Neutrophil (primary cell): Measurements from ENCODE around the gene PALM2AKAP2.

Experiments used
- H3K27ac ChIP-seq: fragments of 200-600 bp; sonication (generic); 2 replicates; pipeline ENCODE4 v1.5.1; 2016; ENCODE audit warnings: mild to moderate bottlenecking, moderate library complexity
- H3K27me3 ChIP-seq: fragments of 200-600 bp; sonication (generic); 2 replicates; pipeline ENCODE4 v1.6.0; 2016; ENCODE audit warnings: mild to moderate bottlenecking
- H3K36me3 ChIP-seq: fragments of 200-600 bp; sonication (generic); 2 replicates; pipeline ENCODE4 v1.5.1; 2017
- H3K4me1 ChIP-seq, 2 experiments: fragments of 200-600 bp in 1 of 2; sonication (generic) in 1 of 2; 1 replicate in 1 of 2; 2 replicates in 1 of 2; pipeline versions ENCODE4 v1.5.1 to v1.6.1; 2013 to 2016; ENCODE audit warnings: low read depth in 1 of 2, low read length in 1 of 2, mild to moderate bottlenecking in 1 of 2, moderate library complexity in 1 of 2; ENCODE audit not compliant: control insufficient read depth in 1 of 2, insufficient read depth in 1 of 2
- H3K4me3 ChIP-seq, 2 experiments: fragments of 200-600 bp in 1 of 2; sonication (generic) in 1 of 2; 1 replicate in 1 of 2; 2 replicates in 1 of 2; pipeline ENCODE4 v1.5.1; 2013 to 2016; ENCODE audit warnings: low read depth in 1 of 2, low read length in 1 of 2, mild to moderate bottlenecking in 1 of 2, moderate library complexity in 1 of 2
- H3K9me3 ChIP-seq: fragments of 200-600 bp; sonication (generic); 2 replicates; pipeline ENCODE4 v1.5.1; 2016
- TF ChIP-seq, protein P1 (sequence below): fragments of 200-600 bp; sonication (generic); IDR thresholded peaks from 2 replicates; pipeline ENCODE4 v1.5.1; 2016; ENCODE audit warnings: antibody characterized with exemption

The PALM2AKAP2 gene

DNA sequence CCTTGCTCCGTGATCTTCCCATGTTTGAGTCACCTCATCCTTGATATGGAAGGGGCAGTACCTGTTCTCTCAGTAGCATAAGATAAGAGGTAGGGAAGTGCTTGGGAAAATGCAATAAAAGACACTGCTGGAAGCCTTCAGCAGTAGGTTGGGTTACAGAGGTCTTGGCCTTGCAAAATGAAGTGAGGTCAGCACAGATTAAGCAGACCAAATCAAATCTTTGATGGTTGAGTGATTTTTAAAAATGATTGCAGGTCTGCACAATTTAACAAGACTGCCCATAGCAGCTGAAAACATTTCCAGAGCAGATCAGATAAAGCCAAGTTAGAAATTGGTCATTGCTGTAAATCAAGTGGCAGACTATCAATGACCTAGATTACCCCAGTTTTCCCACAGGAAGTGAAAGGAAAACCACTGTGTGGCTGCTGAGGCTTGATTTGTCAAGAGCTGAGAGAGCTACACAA lies 32.9 kb downstream of the PALM2AKAP2 start:
- no peaks in the 10 kb centered on the region for H3K9me3 ChIP-seq
- H3K36me3 ChIP-seq: no peaks in the 10 kb centered on the region
- H3K27me3 ChIP-seq: peaks cover 10% of the 10 kb centered on the region
- no peaks in the 10 kb centered on the region for H3K4me1 ChIP-seq
- no peak overlapping the region for H3K27ac ChIP-seq
- TF ChIP-seq, protein P1, sequence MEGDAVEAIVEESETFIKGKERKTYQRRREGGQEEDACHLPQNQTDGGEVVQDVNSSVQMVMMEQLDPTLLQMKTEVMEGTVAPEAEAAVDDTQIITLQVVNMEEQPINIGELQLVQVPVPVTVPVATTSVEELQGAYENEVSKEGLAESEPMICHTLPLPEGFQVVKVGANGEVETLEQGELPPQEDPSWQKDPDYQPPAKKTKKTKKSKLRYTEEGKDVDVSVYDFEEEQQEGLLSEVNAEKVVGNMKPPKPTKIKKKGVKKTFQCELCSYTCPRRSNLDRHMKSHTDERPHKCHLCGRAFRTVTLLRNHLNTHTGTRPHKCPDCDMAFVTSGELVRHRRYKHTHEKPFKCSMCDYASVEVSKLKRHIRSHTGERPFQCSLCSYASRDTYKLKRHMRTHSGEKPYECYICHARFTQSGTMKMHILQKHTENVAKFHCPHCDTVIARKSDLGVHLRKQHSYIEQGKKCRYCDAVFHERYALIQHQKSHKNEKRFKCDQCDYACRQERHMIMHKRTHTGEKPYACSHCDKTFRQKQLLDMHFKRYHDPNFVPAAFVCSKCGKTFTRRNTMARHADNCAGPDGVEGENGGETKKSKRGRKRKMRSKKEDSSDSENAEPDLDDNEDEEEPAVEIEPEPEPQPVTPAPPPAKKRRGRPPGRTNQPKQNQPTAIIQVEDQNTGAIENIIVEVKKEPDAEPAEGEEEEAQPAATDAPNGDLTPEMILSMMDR: no peak
- H3K4me3 ChIP-seq: no peak overlapping the region

DNA sequence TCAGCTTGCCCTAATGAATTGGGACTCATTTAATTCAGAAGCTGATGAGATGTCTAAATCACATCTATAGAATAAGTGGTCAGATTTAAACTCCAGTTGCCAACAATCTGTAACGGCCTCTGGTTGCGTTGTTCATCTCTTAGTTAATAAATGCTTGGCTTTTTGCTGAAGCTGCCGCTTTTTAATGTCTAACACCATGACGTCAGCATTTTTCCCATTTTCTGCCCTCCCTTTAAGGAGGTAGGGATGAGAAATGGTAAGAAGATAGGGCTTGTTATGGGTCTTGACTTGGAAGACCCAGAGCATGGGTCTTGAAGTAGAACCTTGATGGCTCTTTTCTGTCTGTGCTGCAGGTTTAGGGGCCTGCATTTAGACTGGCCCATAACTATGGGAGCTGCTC lies 33.3 kb downstream of the PALM2AKAP2 start:
- TF ChIP-seq, protein P1: no peak
- H3K9me3 ChIP-seq: no peaks in the 10 kb centered on the region

DNA sequence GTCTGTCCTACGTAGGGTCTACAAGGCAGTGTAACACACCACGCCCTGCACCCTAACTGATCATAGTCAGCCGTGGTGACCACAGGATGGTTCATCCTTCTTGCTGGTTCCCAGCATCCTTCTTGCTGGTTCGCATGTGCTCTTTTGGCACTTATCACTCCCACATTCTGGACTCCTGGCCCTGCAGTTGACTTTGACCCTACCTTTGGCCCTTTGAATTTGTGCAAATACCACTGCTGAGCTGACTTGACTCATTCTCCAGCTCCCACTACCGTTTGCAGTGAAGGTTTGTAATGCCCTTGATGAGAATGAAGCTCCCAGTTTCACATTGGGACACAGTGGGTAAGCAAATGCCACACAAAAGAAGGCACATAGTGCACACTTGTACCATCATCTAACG lies 33.8 kb downstream of the PALM2AKAP2 start:
- peaks cover 20% of the 10 kb centered on the region for H3K27me3 ChIP-seq
- no peak overlapping the region for H3K4me3 ChIP-seq
- H3K36me3 ChIP-seq: no peaks in the 10 kb centered on the region
- H3K4me1 ChIP-seq: no peaks in the 10 kb centered on the region
- no peaks in the 10 kb centered on the region for H3K9me3 ChIP-seq
- TF ChIP-seq, protein P1: no peak
- no peak overlapping the region for H3K27ac ChIP-seq

More for the DNA sequence above, 33.3 kb downstream of the PALM2AKAP2 start:
- Histone ChIP-seq H3K4me3 (no peak overlapping the region), H3K27ac (no peak overlapping the region), H3K4me1 (no peaks in the 10 kb centered on the region), H3K27me3 (peaks cover 14% of the 10 kb centered on the region), H3K36me3 (no peaks in the 10 kb centered on the region)

DNA sequence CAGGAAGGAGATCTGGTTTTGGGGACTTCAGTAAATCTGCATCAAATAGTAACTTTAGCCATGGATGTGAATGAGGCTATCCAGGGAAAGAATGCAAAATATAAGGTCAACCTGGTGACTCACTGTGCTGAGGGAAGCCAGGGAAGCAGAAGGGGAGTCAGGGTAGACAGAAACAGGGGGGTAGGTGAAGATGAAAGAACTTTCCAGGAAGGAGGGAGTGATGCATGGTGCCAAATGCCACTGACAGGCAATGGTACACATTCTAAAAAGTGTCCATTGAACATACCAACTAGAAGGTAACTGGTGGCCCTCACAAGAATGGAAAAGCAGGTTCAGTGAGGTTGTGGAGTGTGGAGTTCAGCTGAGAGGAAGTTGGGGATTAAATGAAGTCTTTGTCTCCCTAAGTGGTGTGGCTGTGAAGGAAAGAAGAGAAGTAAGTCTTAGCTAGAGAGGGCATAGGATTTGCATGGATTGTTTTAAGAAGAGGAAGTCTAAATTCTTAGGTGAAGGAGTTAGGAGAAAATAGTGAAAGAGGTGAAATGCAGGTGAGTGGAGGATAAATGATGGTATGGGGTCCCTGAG lies 35.5 kb downstream of the PALM2AKAP2 start:
- TF ChIP-seq, protein P1: no peak
- H3K27ac ChIP-seq: no peak overlapping the region
- H3K27me3 ChIP-seq: peaks cover 25% of the 10 kb centered on the region
- H3K4me1 ChIP-seq: no peaks in the 10 kb centered on the region
- H3K4me3 ChIP-seq: no peak overlapping the region
- no peaks in the 10 kb centered on the region for H3K9me3 ChIP-seq
- no peaks in the 10 kb centered on the region for H3K36me3 ChIP-seq

DNA sequence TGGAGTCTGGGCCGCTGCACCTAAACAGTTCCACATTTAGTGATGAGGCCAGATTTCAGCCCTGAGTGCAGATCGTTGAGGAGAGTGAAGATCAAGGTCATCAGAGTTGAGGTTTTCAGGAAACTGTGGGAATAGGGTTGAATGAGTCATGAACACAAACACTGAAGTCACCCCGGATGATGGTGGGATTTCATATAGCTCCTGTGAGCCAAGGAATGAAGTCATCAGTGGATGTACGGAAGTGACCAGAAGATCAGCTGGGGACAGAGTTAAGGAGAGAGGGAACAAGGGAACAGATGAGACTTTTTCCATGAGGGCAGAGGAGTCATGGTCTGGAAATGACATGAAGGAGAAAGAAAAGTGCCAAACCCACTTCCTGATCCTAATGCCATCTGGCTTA lies 36.5 kb downstream of the PALM2AKAP2 start:
- Histone ChIP-seq H3K9me3 (no peaks in the 10 kb centered on the region), H3K4me3 (no peak overlapping the region), H3K27ac (no peak overlapping the region), H3K4me1 (no peaks in the 10 kb centered on the region), H3K36me3 (no peaks in the 10 kb centered on the region), H3K27me3 (peaks cover 31% of the 10 kb centered on the region)
- TF ChIP-seq, protein P1: no peak
